ENCODE data around the gene CNTN5. TPM values are rescaled to one million over a fixed set of nuclear protein-coding genes. Genes with fewer than 3 reads are reported as not detected.

The CNTN5 gene
- total and polyA plus RNA-seq, 10 of the 15 experiments (the other 5 are each of a cell fraction or from before 2014, with no cell fraction given), result 0.01 TPM; not detected in 9

GRCh38 chr11:100329352-100329751, 1308.6 kb downstream of the CNTN5 start:
- H3K36me3 ChIP-seq (ENCODE audit: control insufficient read depth in 2 of 2, insufficient read depth in 2 of 2, low read length in 1 of 2), result no peaks in the 10 kb centered on the region
- H3K4me2 ChIP-seq (ENCODE audit: control insufficient read depth, insufficient read depth), result no peak overlapping the region
- ChIA-PET RAD21 (ENCODE audit: unreplicated experiment) (no interaction called here), POLR2A (no interaction called here), SMC1A (ENCODE audit: uncharacterized antibody, unreplicated experiment) (no interaction called here), CTCF (no interaction called here)
- FAIRE-seq, result no peak
- no peaks in the 10 kb centered on the region for H4K20me1 ChIP-seq (ENCODE audit: control insufficient read depth, insufficient read depth)
- H3K79me2 ChIP-seq (ENCODE audit: control insufficient read depth, insufficient read depth, low read length), result no peaks in the 10 kb centered on the region
- ATAC-seq, result no peak
- H3K4me1 ChIP-seq (ENCODE audit: control insufficient read depth, insufficient read depth, low read length), result no peaks in the 10 kb centered on the region
- no peak overlapping the region for H3K9ac ChIP-seq (ENCODE audit: control insufficient read depth, insufficient read depth, low read length)
- intact Hi-C loops (cut with micrococcal nuclease; ENCODE audit: unreplicated experiment), result no loop called here
- no peak for DNase-seq (ENCODE audit: low read depth, low spot score)
- TF ChIP-seq PAX5 (IDR thresholded peaks at IDR 0.05; ENCODE audit: borderline replicate concordance, low read depth, low read length) (no peak), CREM (IDR thresholded peaks at IDR 0.05; ENCODE audit: low read depth) (no peak), NFXL1 (IDR thresholded peaks at IDR 0.05; ENCODE audit: borderline replicate concordance) (no peak), ZNF274 (IDR thresholded peaks at IDR 0.05; ENCODE audit: insufficient read depth, insufficient read length) (no peak), JUNB (IDR thresholded peaks at IDR 0.05) (no peak), ZZZ3 (IDR thresholded peaks at IDR 0.05; ENCODE audit: control insufficient read depth, insufficient read length, low read depth) (no peak), MTA3 (IDR thresholded peaks at IDR 0.05; ENCODE audit: borderline replicate concordance, low read length) (no peak), RB1 (IDR thresholded peaks at IDR 0.05; ENCODE audit: borderline replicate concordance) (no peak), IRF4 (IDR thresholded peaks at IDR 0.05; ENCODE audit: low read depth, low read length) (no peak), NR2C2 (IDR thresholded peaks at IDR 0.05; ENCODE audit: borderline replicate concordance, control insufficient read depth, insufficient read length, low read depth) (no peak), YBX1 (IDR thresholded peaks at IDR 0.05) (no peak), IKZF1 (conservative IDR thresholded peaks at IDR 0.05) (no peak), SIX5 (IDR thresholded peaks at IDR 0.05; ENCODE audit: low read depth, low read length, severe bottlenecking) (no peak)
- TF ChIP-seq, protein P1, sequence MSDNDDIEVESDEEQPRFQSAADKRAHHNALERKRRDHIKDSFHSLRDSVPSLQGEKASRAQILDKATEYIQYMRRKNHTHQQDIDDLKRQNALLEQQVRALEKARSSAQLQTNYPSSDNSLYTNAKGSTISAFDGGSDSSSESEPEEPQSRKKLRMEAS (IDR thresholded peaks at IDR 0.05; ENCODE audit: low read depth, low read length), result no peak
- TF ChIP-seq, protein P2, sequence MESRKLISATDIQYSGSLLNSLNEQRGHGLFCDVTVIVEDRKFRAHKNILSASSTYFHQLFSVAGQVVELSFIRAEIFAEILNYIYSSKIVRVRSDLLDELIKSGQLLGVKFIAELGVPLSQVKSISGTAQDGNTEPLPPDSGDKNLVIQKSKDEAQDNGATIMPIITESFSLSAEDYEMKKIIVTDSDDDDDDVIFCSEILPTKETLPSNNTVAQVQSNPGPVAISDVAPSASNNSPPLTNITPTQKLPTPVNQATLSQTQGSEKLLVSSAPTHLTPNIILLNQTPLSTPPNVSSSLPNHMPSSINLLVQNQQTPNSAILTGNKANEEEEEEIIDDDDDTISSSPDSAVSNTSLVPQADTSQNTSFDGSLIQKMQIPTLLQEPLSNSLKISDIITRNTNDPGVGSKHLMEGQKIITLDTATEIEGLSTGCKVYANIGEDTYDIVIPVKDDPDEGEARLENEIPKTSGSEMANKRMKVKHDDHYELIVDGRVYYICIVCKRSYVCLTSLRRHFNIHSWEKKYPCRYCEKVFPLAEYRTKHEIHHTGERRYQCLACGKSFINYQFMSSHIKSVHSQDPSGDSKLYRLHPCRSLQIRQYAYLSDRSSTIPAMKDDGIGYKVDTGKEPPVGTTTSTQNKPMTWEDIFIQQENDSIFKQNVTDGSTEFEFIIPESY (IDR thresholded peaks at IDR 0.05), result no peak
- no peak overlapping the region for H3K4me3 ChIP-seq
- H3K27ac ChIP-seq (ENCODE audit: control insufficient read depth, insufficient read depth), result no peak overlapping the region
- no peak overlapping the region for H2AFZ ChIP-seq (ENCODE audit: control insufficient read depth, low read depth, low read length)
- no peaks in the 10 kb centered on the region for H3K9me3 ChIP-seq (replicated peaks; ENCODE audit: control insufficient read depth, insufficient read depth, low read length)
- in situ Hi-C loops (cut with MboI), result no loop called here
- BruUV-seq (replicated peaks), result no TSS peak
- H3K27me3 ChIP-seq (replicated peaks in 1 of 2; ENCODE audit: control insufficient read depth in 2 of 2, insufficient read depth in 2 of 2, low read length in 1 of 2), result no peaks in the 10 kb centered on the region
